ENCODE measurements around the gene SOAT2.

DNA sequence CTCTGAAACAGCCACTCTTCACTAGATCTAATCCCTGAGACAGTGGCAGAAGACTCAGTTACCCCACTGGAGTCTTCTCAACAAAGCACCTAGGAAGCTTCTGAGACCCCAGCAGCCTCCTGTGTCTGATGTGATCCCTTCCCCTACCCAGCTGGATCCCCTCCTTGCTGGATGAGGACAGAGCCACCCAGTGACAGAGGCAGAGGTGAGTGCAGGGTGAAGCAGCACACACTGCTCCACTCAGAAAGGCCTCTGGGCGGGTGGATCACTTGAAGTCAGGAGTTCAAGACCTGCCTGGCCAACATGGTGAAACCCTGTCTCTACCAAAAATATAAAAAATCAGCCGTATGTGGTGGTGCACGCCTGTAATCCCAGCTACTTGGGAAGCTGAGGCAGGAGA is 26.8 kb upstream of the SOAT2 start:
- TF ChIP-seq CTCF (IDR thresholded peaks at IDR 0.05) = no peak
- no peak for TF ChIP-seq POLR2A (IDR thresholded peaks at IDR 0.05)
